Neural cell (in vitro differentiated cells): ENCODE results near the gene LRRC56. TPM values are rescaled to one million over a fixed set of nuclear protein-coding genes. Genes with fewer than 3 reads are reported as not detected.

Experiments used
- H2AFZ ChIP-seq: fragments of 200-600, 300-800 bp; sonication (generic), shearing (Covaris generic); 2 replicates; pipeline ENCODE4 v1.6.0; 2014; ENCODE audit warnings: low read depth, mild to moderate bottlenecking, antibody characterized with exemption, low read length, moderate library complexity
- H3F3A ChIP-seq: fragments of 200-600 bp; shearing (Covaris generic); 2 replicates; pipeline ENCODE4 v1.6.1; 2016; ENCODE audit warnings: mild to moderate bottlenecking, moderate library complexity, mixed read lengths, antibody characterized with exemption, low read length; ENCODE audit not compliant: insufficient read depth, poor library complexity, severe bottlenecking
- H3K27ac ChIP-seq: fragments of 200-600, 300-800 bp; sonication (generic), shearing (Covaris generic); 2 replicates; pipeline ENCODE4 v1.5.1; 2014; ENCODE audit warnings: mild to moderate bottlenecking, low read length, moderate library complexity
- H3K27me3 ChIP-seq: fragments of 300-800, 200-600 bp; sonication (generic), shearing (Covaris generic); 2 replicates; pipeline ENCODE4 v1.6.0; 2014; ENCODE audit warnings: mild to moderate bottlenecking, low read depth, low read length, moderate library complexity; ENCODE audit not compliant: insufficient read depth
- H3K36me3 ChIP-seq: fragments of 300-800, 200-600 bp; sonication (generic), shearing (Covaris generic); 2 replicates; pipeline ENCODE4 v1.5.1; 2014; ENCODE audit warnings: mild to moderate bottlenecking, antibody characterized with exemption, low read length, moderate library complexity; ENCODE audit not compliant: insufficient read depth
- H3K4me2 ChIP-seq: fragments of 300-800, 200-600 bp; sonication (generic), shearing (Covaris generic); 2 replicates; pipeline ENCODE4 v1.6.0; 2014; ENCODE audit warnings: mild to moderate bottlenecking, low read length
- H3K4me3 ChIP-seq: fragments of 300-800, 200-600 bp; sonication (generic), shearing (Covaris generic); 2 replicates; pipeline ENCODE4 v1.5.1; 2014; ENCODE audit warnings: mild to moderate bottlenecking, low read length, moderate library complexity
- H3K79me2 ChIP-seq: fragments of 200-600 bp; shearing (Covaris generic); replicated peaks from 2 replicates; pipeline ENCODE4 v1.6.0; 2014; ENCODE audit warnings: mild to moderate bottlenecking, low read length, moderate library complexity; ENCODE audit not compliant: insufficient read depth
- H3K9ac ChIP-seq: fragments of 300-800, 200-600 bp; sonication (generic), shearing (Covaris generic); 2 replicates; pipeline ENCODE4 v1.6.1; 2016; ENCODE audit warnings: mild to moderate bottlenecking, low read length, mixed read lengths
- H3K9me2 ChIP-seq: fragments of 200-600 bp; shearing (Covaris generic); 2 replicates; pipeline ENCODE4 v1.6.1; 2016; ENCODE audit warnings: mild to moderate bottlenecking, low read length, mixed read lengths; ENCODE audit not compliant: insufficient read depth
- H3K9me3 ChIP-seq: fragments of 200-600, 300-800 bp; sonication (generic), shearing (Covaris generic); 2 replicates; pipeline ENCODE4 v1.6.1; 2016; ENCODE audit warnings: mild to moderate bottlenecking, mixed run types, low read length, moderate library complexity, mixed read lengths
- H4K20me1 ChIP-seq: fragments of 200-600 bp; shearing (Covaris generic); 2 replicates; pipeline ENCODE4 v1.6.1; 2016; ENCODE audit warnings: mild to moderate bottlenecking, mixed run types; ENCODE audit not compliant: insufficient read depth
- CTCF ChIP-seq: fragments of 450-650 bp; IDR thresholded peaks from 2 replicates; pipeline ENCODE4 v1.5.1; 2014; ENCODE audit warnings: antibody characterized with exemption, mild to moderate bottlenecking, moderate library complexity; ENCODE audit not compliant: poor library complexity, severe bottlenecking
- EP300 ChIP-seq: fragments of 450-650 bp; conservative IDR thresholded peaks from 2 replicates; pipeline ENCODE4 v1.6.1; 2014; ENCODE audit warnings: antibody characterized with exemption, mild to moderate bottlenecking, moderate library complexity; ENCODE audit not compliant: poor library complexity, severe bottlenecking
- EZH2 ChIP-seq: fragments of 200-600, 300-800 bp; shearing (Covaris generic), sonication (generic); IDR thresholded peaks from 2 replicates; pipeline ENCODE4 v1.6.1; 2014; ENCODE audit warnings: antibody characterized with exemption, low read length, borderline replicate concordance, mild to moderate bottlenecking; ENCODE audit not compliant: insufficient read depth, poor library complexity, severe bottlenecking
- MXI1 ChIP-seq: fragments of 450-650 bp; conservative IDR thresholded peaks from 2 replicates; pipeline ENCODE4 v1.6.1; 2014; ENCODE audit warnings: antibody characterized with exemption, mild to moderate bottlenecking; ENCODE audit not compliant: poor library complexity, severe bottlenecking
- POLR2AphosphoS5 ChIP-seq: IDR thresholded peaks from 2 replicates; pipeline ENCODE4 v1.6.1; 2012
- RAD21 ChIP-seq: fragments of 450-650 bp; conservative IDR thresholded peaks from 2 replicates; pipeline ENCODE4 v1.6.1; 2014; ENCODE audit warnings: antibody characterized with exemption, mild to moderate bottlenecking, moderate library complexity
- REST ChIP-seq: IDR thresholded peaks from 2 replicates; pipeline ENCODE4 v1.6.1; 2012; ENCODE audit warnings: borderline replicate concordance
- SMC3 ChIP-seq: fragments of 450-650 bp; conservative IDR thresholded peaks from 2 replicates; pipeline ENCODE4 v1.6.1; 2014; ENCODE audit warnings: antibody characterized with exemption, mild to moderate bottlenecking, moderate library complexity; ENCODE audit not compliant: poor library complexity
- TAF1 ChIP-seq: IDR thresholded peaks from 2 replicates; pipeline ENCODE4 v1.6.1; 2012; ENCODE audit warnings: low read depth
- polyA plus RNA-seq: library from polyadenylated mRNA; depleted of rRNA; stranded (reverse); fragments of >200 nt; gene quantifications from 2 replicates; pipeline ENCODE4 v1.2.3, GENCODE V29; 2014

LRRC56 gene
- polyA plus RNA-seq, 1 donor from 2014 or later = 0.76 TPM

- no peaks in the 10 kb centered on the region for H4K20me1 ChIP-seq
- TF ChIP-seq TAF1 (no peak), EZH2 (no peak), RAD21 (no peak), POLR2AphosphoS5 (no peak), CTCF (no peak), REST (no peak), SMC3 (no peak), MXI1 (no peak), EP300 (no peak)
- H2AFZ ChIP-seq = no peak overlapping the region
- no peak overlapping the region for H3K9ac ChIP-seq
- no peaks in the 10 kb centered on the region for H3K9me3 ChIP-seq
- H3K4me2 ChIP-seq = no peak overlapping the region
- no peaks in the 10 kb centered on the region for H3F3A ChIP-seq
- no peak overlapping the region for H3K4me3 ChIP-seq
- H3K9me2 ChIP-seq = no peaks in the 10 kb centered on the region
- peaks cover 8% of the 10 kb centered on the region for H3K79me2 ChIP-seq
- no peaks in the 10 kb centered on the region for H3K27me3 ChIP-seq
- H3K27ac ChIP-seq = no peak overlapping the region
- H3K36me3 ChIP-seq = no peaks in the 10 kb centered on the region
These were observed 6.1 kb upstream of the LRRC56 start for GRCh38 chr11:530960-531831.

GRCh38 chr11:531919-532526, 5.3 kb upstream of the LRRC56 start:
- Histone ChIP-seq H4K20me1 (no peaks in the 10 kb centered on the region), H3K36me3 (no peaks in the 10 kb centered on the region), H3F3A (no peaks in the 10 kb centered on the region), H3K9ac (no peak overlapping the region), H2AFZ (no peak overlapping the region), H3K79me2 (peaks cover 8% of the 10 kb centered on the region), H3K4me2 (no peak overlapping the region), H3K27me3 (no peaks in the 10 kb centered on the region), H3K4me3 (no peak overlapping the region), H3K27ac (no peak overlapping the region), H3K9me3 (no peaks in the 10 kb centered on the region), H3K9me2 (no peaks in the 10 kb centered on the region)
- no peak for TF ChIP-seq RAD21
- TF ChIP-seq CTCF = no peak
- TF ChIP-seq REST = no peak
- TF ChIP-seq SMC3 = no peak
- TF ChIP-seq MXI1 = no peak
- no peak for TF ChIP-seq TAF1
- no peak for TF ChIP-seq POLR2AphosphoS5
- no peak for TF ChIP-seq EZH2
- no peak for TF ChIP-seq EP300
